Measurements from ENCODE around the gene PITPNC1. TPM values are rescaled to one million over a fixed set of nuclear protein-coding genes. Genes with fewer than 3 reads are reported as not detected.
"Not testable (repeated sequence)": the region's sequence is repeated elsewhere in the genome, so short reads cannot be mapped to it uniquely, and the experiment has no call there.

PITPNC1 gene
- total RNA-seq, 4 donors from 2014 or later, result 8.0 to 20.4 (median 9.6) TPM

GRCh38 chr17:67475161-67475937 is 98.3 kb downstream of the PITPNC1 start:
- Histone ChIP-seq H3K36me3 (no peaks in the 10 kb centered on the region), H3K27ac (peak overlapping the region in 3 of 4 donors; percentile 31 to 73 (median 73)), H3K27me3 (no peaks in the 10 kb centered on the region), H3K4me3 (peak overlapping the region in 1 of 4 donors; percentile 29), H3K4me1 (peaks cover 0 to 31% (median 5%) of the 10 kb centered on the region in 4 donors), H3K9me3 (peaks cover 0 to 4% (median 0%) of the 10 kb centered on the region in 4 donors)
- TF ChIP-seq POLR2A (IDR thresholded peaks at IDR 0.05), result no peak
- peak; percentile 78 to 92 (median 86) for TF ChIP-seq CTCF (IDR thresholded peaks at IDR 0.05)
- peak in 1 of 2 donors; percentile 48 for TF ChIP-seq EP300 (IDR thresholded peaks at IDR 0.05)
- 33 to 37% methylated on average over 23 of the region's 23 CpGs for WGBS, 2 donors
- DNase-seq (ENCODE audit: low spot score in 2 of 2), result peak; percentile 47 to 73

DNA sequence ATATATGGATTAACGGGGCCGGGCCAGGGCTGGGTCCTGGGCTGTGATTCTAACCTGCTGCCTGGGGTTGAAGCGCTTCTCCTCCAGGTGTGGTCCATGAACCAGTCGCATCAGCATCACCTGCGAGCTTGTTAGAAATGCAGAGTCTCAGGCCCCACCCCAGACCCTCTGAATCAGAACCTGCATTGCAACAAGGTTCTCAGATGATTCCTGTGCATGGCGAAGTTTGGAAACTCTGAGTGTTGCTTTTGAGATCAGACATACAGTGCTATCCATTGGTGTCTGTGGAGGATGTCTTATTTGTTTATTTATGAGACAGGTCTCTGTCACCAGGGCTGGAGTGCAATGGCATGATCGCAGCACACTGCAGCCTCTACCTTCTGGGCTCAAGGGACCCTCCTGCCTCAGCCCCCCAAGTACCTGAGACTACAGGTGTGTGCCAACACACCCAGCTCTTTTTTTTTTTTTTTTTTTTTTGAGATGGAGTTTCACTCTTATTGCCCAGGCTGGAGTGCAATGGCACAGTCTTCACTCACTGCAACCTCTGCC is 99.8 kb downstream of the PITPNC1 start:
- Histone ChIP-seq H3K9me3 (no peaks in the 10 kb centered on the region), H3K27ac (no peak overlapping the region), H3K27me3 (no peaks in the 10 kb centered on the region), H3K4me1 (peaks cover 0 to 36% (median 5%) of the 10 kb centered on the region in 4 donors), H3K4me3 (no peak overlapping the region), H3K36me3 (no peaks in the 10 kb centered on the region)
- TF ChIP-seq EP300 (IDR thresholded peaks at IDR 0.05), result no peak
- no peak for TF ChIP-seq POLR2A (IDR thresholded peaks at IDR 0.05)
- no peak for TF ChIP-seq CTCF (IDR thresholded peaks at IDR 0.05)
- no peak for DNase-seq (ENCODE audit: low spot score in 2 of 2)
- WGBS, 2 donors, result 90 to 97% methylated on average over 7 of the region's 7 CpGs

- no peak overlapping the region for H3K4me3 ChIP-seq
- peak overlapping the region; percentile 20 to 82 (median 68) for H3K27ac ChIP-seq
- peaks cover 0 to 40% (median 5%) of the 10 kb centered on the region in 4 donors for H3K4me1 ChIP-seq
These were observed 100.6 kb downstream of the PITPNC1 start for GRCh38 chr17:67477687-67478086.

DNA sequence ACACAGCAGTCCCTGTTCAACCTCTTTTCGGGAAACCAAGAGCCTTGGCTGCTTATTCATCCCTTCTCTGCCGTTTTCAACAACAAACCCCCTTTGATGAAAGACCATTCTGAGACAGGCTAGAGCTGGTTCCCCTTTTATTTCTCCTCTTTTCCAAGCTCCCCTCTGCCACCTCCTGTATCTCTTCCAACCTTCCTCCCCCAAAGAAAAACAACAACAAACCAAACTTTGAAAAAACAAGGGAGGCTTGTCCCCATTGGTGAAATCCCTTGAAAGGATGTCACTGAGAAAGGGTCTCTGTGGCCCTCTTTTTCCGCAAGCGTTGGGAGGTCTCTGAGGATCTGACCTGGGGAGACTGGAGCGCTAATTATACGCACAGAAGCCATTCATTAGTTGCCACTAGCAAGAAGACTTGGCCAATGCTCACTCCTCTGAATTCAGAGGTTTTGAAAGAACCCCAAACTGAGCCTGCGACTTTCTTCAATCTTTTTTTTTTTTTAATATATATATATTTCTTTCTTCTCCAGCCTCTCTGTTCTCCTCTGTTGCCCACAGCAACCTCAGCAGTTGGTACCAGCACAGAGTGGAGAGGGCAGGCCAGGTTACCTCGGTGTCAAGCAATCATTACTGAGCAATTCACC is 101.4 kb downstream of the PITPNC1 start:
- Histone ChIP-seq H3K4me3 (peak overlapping the region in 1 of 4 donors; percentile 3), H3K4me1 (peaks cover 0 to 40% (median 5%) of the 10 kb centered on the region in 4 donors), H3K27ac (peak overlapping the region; percentile 20 to 82 (median 68)), H3K9me3 (no peaks in the 10 kb centered on the region), H3K36me3 (no peaks in the 10 kb centered on the region), H3K27me3 (no peaks in the 10 kb centered on the region)
- WGBS, 2 donors, result 36 to 37% methylated on average over 8 of the region's 8 CpGs
- no peak for TF ChIP-seq EP300 (IDR thresholded peaks at IDR 0.05)
- DNase-seq (ENCODE audit: low spot score in 2 of 2), result no peak

More at GRCh38 chr17:67477687-67478086, 100.6 kb downstream of the PITPNC1 start:
- no peaks in the 10 kb centered on the region for H3K27me3 ChIP-seq
- no peak for DNase-seq (ENCODE audit: low spot score in 2 of 2)
- no peaks in the 10 kb centered on the region for H3K9me3 ChIP-seq
- TF ChIP-seq CTCF (IDR thresholded peaks at IDR 0.05) (no peak), POLR2A (IDR thresholded peaks at IDR 0.05) (no peak), EP300 (IDR thresholded peaks at IDR 0.05) (no peak)
- WGBS, 2 donors, result 88 to 91% methylated on average over 4 of the region's 4 CpGs
- H3K36me3 ChIP-seq, result no peaks in the 10 kb centered on the region

- Histone ChIP-seq H3K9me3 (no peaks in the 10 kb centered on the region), H3K4me3 (no peak overlapping the region), H3K27me3 (no peaks in the 10 kb centered on the region), H3K4me1 (peaks cover 0 to 37% (median 5%) of the 10 kb centered on the region in 4 donors), H3K27ac (peak overlapping the region in 3 of 4 donors; percentile 66 to 82 (median 71)), H3K36me3 (no peaks in the 10 kb centered on the region)
- 73 to 74% methylated on average over 3 of the region's 3 CpGs for WGBS, 2 donors
- no peak for DNase-seq (ENCODE audit: low spot score in 2 of 2)
- TF ChIP-seq EP300 (IDR thresholded peaks at IDR 0.05) (no peak), CTCF (IDR thresholded peaks at IDR 0.05) (no peak), POLR2A (IDR thresholded peaks at IDR 0.05) (no peak)
These were observed 102.1 kb downstream of the PITPNC1 start for GRCh38 chr17:67479148-67479547.

GRCh38 chr17:67480959-67481358 is 103.9 kb downstream of the PITPNC1 start:
- peaks cover 0 to 20% (median 5%) of the 10 kb centered on the region in 4 donors for H3K4me1 ChIP-seq
- 97 to 98% methylated on average over 11 of the region's 11 CpGs for WGBS, 2 donors
- H3K27ac ChIP-seq, result not testable (repeated sequence)

More at GRCh38 chr17:67480959-67481358, 103.9 kb downstream of the PITPNC1 start:
- DNase-seq (ENCODE audit: low spot score in 2 of 2); H3K4me3 ChIP-seq; H3K36me3 ChIP-seq; H3K27me3 ChIP-seq; H3K9me3 ChIP-seq: not testable (repeated sequence)

All from tibial nerve (tissue), 4 donors.